A375 (cell line): ENCODE results near the gene THAP2. TPM values are rescaled to one million over a fixed set of nuclear protein-coding genes. Genes with fewer than 3 reads are reported as not detected.

Experiments
- small RNA-seq: library from RNA; depleted of rRNA; stranded (forward); fragments of <200 nt; gene quantifications from one replicate; pipeline ENCODE3, GENCODE V24; 2014
- total RNA-seq: library from RNA; depleted of rRNA; stranded (reverse); fragments of >200 nt; shearing (Covaris generic); gene quantifications from 2 replicates; pipeline ENCODE4 v1.2.3, GENCODE V29; 2014; rRNA removed

Gene THAP2
- 1.2 TPM in 2 replicates for total RNA-seq

DNA sequence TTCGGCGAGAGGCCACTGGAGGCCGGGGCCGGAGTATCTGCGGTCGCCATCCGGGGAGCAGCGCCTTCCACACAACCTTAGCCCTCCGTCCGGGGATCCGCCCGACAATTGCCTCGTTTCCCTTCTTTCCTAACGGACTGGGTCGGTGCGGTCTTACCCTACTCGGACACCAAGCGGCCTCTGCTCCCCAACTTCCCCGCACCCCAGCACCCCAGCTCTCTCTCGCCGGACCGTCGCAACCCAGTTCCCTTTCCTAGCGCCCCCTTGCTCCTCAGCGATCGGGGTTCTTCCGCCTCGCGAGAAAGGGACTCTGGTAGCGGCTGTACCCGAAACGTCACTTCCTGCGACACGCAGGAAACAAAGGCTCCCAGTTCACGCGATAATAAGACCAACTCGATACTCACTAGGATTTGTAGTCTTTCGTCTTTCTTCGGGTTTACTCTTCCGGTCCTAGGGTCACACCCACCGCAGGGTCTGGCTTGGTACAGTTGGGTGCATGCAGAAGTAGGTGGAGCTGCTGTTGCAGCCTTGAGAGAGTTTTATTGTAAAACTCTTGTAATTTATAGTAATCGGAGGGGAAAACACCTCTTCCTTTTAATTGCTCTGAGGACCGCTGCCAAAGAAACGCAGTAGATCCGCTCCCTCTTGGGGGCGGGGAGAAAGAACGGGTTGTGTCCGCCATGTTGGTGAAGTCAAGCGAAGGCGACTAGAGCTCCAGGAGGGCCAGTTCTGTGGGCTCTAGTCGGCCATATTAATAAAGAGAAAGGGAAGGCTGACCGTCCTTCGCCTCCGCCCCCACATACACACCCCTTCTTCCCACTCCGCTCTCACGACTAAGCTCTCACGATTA lies at the start of gene THAP2, which contains the start of gene ZFC3H1:
TSS of gene THAP2 (plus strand) at position 741 of the 850 bp plus-strand sequence. CDS start 209 bp downstream, outside the sequence.
TSS of gene ZFC3H1 (minus strand) at position 288 of the 850 bp plus-strand sequence. CDS start at position 50, 238 bp downstream.

GRCh38 chr12:71685914-71686657 lies 22.0 kb downstream of the THAP2 start, which contains the start of gene TMEM19:
Gene TMEM19, plus strand, starts transcription at chr12:71686082. Its CDS starts 599 bp downstream, at chr12:71686681.

Small RNAs within 50 kb of the gene (small RNA-seq; reads per million reads assigned to genes)
- gene RF00560, result not detected

Other genes starting within 250 kb of the THAP2 start
- not detected in 2 replicates for gene LGR5, start 224.5 kb upstream of the THAP2 start, total RNA-seq
- 25.0 and 38.9 TPM in 2 replicates for gene ZFC3H1, start 453 bp upstream of the THAP2 start, total RNA-seq
- 6.5 and 23.2 TPM in 2 replicates for gene TMEM19, start 21.8 kb downstream of the THAP2 start, total RNA-seq
- gene RAB21, start 90.6 kb downstream of the THAP2 start, total RNA-seq, result 23.7 and 46.8 TPM in 2 replicates
- gene TBC1D15, start 175.5 kb downstream of the THAP2 start, total RNA-seq, result 19.1 and 21.9 TPM in 2 replicates